ENCODE data around the gene TMEM18.
"Not testable (repeated sequence)": the region's sequence is repeated elsewhere in the genome, so short reads cannot be mapped to it uniquely, and the experiment has no call there.

The TMEM18 gene

GRCh38 chr2:677056-677958 is at the start of gene TMEM18:
TMEM18 (minus strand) TSS chr2:677406; CDS start chr2:677345, 61 bp downstream.
- DNase-seq (ENCODE audit: low read depth in 2 of 2, low spot score in 1 of 2), result peak in 1 of 2 donors; percentile 76

GRCh38 chr2:726169-726568 is 49.0 kb upstream of the TMEM18 start:
- no peak for DNase-seq (ENCODE audit: low read depth in 2 of 2, low spot score in 1 of 2)

GRCh38 chr2:725468-725867 is 48.3 kb upstream of the TMEM18 start:
- no peak for DNase-seq (ENCODE audit: low read depth in 2 of 2, low spot score in 1 of 2)

- no peak for DNase-seq (ENCODE audit: low read depth in 2 of 2, low spot score in 1 of 2)
Measured at GRCh38 chr2:723761-724160, 46.6 kb upstream of the TMEM18 start.

GRCh38 chr2:720842-721241 is 43.6 kb upstream of the TMEM18 start:
- DNase-seq (ENCODE audit: low read depth in 2 of 2, low spot score in 1 of 2), result no peak

GRCh38 chr2:719734-720133 is 42.5 kb upstream of the TMEM18 start:
- DNase-seq (ENCODE audit: low read depth in 2 of 2, low spot score in 1 of 2), result no peak

GRCh38 chr2:719191-719590 is 42.0 kb upstream of the TMEM18 start:
- DNase-seq (ENCODE audit: low read depth in 2 of 2, low spot score in 1 of 2), result no peak

- no peak for DNase-seq (ENCODE audit: low read depth in 2 of 2, low spot score in 1 of 2)
Measured at GRCh38 chr2:717661-718060, 40.5 kb upstream of the TMEM18 start.

- DNase-seq (ENCODE audit: low read depth in 2 of 2, low spot score in 1 of 2), result no peak
Measured at GRCh38 chr2:715854-716560, 38.8 kb upstream of the TMEM18 start.

GRCh38 chr2:715038-715437 is 37.8 kb upstream of the TMEM18 start:
- no peak for DNase-seq (ENCODE audit: low read depth in 2 of 2, low spot score in 1 of 2)

- DNase-seq (ENCODE audit: low read depth in 2 of 2, low spot score in 1 of 2), result no peak
Measured at GRCh38 chr2:714005-714741, 37.0 kb upstream of the TMEM18 start.

- no peak for DNase-seq (ENCODE audit: low read depth in 2 of 2, low spot score in 1 of 2)
Measured at GRCh38 chr2:710867-711665, 33.9 kb upstream of the TMEM18 start.

GRCh38 chr2:709138-709765 is 32.0 kb upstream of the TMEM18 start:
- DNase-seq (ENCODE audit: low read depth in 2 of 2, low spot score in 1 of 2), result no peak

- DNase-seq (ENCODE audit: low read depth in 2 of 2, low spot score in 1 of 2), result no peak
Measured at GRCh38 chr2:708667-709066, 31.5 kb upstream of the TMEM18 start.

- no peak for DNase-seq (ENCODE audit: low read depth in 2 of 2, low spot score in 1 of 2)
Measured at GRCh38 chr2:705971-706511, 28.8 kb upstream of the TMEM18 start.

GRCh38 chr2:702765-703164 is 25.6 kb upstream of the TMEM18 start:
- DNase-seq (ENCODE audit: low read depth in 2 of 2, low spot score in 1 of 2), result not testable (repeated sequence)

- DNase-seq (ENCODE audit: low read depth in 2 of 2, low spot score in 1 of 2), result no peak
Measured at GRCh38 chr2:696999-697627, 19.9 kb upstream of the TMEM18 start.

- no peak for DNase-seq (ENCODE audit: low read depth in 2 of 2, low spot score in 1 of 2)
Measured at GRCh38 chr2:696463-696862, 19.3 kb upstream of the TMEM18 start.

GRCh38 chr2:694906-695510 is 17.8 kb upstream of the TMEM18 start:
- DNase-seq (ENCODE audit: low read depth in 2 of 2, low spot score in 1 of 2), result no peak
